Upper lobe of left lung (tissue), 6 donors: ENCODE measurements around the gene MAZ. TPM values are rescaled to one million over a fixed set of nuclear protein-coding genes. Genes with fewer than 3 reads are reported as not detected.
A peak's percentile ranks its signal among the peaks of the same experiment; 100 is the strongest.

Source experiments
- ATAC-seq, 2 donors: fragments of 200-7000 bp; cut with Tn5 transposase; one replicate each; pipeline ENCODE4 v1.9.1; 2022; ENCODE audit warnings: mild to moderate bottlenecking in 2 of 2, moderate library complexity in 2 of 2; ENCODE audit not compliant: low FRiP score in 2 of 2
- DNase-seq, 2 donors: peaks; one replicate each; pipeline ENCODE4 v3.0.0-alpha.2; 2019 to 2020
- H3K27ac ChIP-seq, 4 donors: fragments of 200-600 bp; sonication (generic); one replicate each; pipeline ENCODE4 v1.5.1; 2016 to 2019
- H3K27me3 ChIP-seq, 4 donors: fragments of 200-600 bp; sonication (generic); one replicate each; pipeline ENCODE4 v1.5.1; 2017 to 2019
- H3K36me3 ChIP-seq, 4 donors: fragments of 200-600 bp; sonication (generic); one replicate each; pipeline ENCODE4 v1.5.1; 2016 to 2019
- H3K4me1 ChIP-seq, 4 donors: fragments of 200-600 bp; sonication (generic); one replicate each; pipeline ENCODE4 v1.5.1; 2018 to 2019
- H3K4me3 ChIP-seq, 4 donors: fragments of 200-600 bp; sonication (generic); one replicate each; pipeline ENCODE4 v1.5.1; 2017 to 2019; ENCODE audit warnings: mild to moderate bottlenecking in 2 of 4, moderate library complexity in 1 of 4
- H3K9me3 ChIP-seq, 4 donors: fragments of 200-600 bp; sonication (generic); one replicate each; pipeline ENCODE4 v1.5.1; 2018 to 2019
- CTCF ChIP-seq, 6 experiments: fragments of 450-650 bp in 4 of 6; fragments of 200-600 bp in 2 of 6; sonication (generic) in 2 of 6; IDR thresholded peaks; one replicate each; pipeline ENCODE4 v1.5.1; 2016 to 2019; ENCODE audit warnings: antibody characterized with exemption in 6 of 6
- EP300 ChIP-seq, 4 donors: sonication (generic); formaldehyde crosslinking; IDR thresholded peaks; one replicate each; pipeline ENCODE4 v1.5.1; 2017; ENCODE audit warnings: antibody characterized with exemption in 4 of 4, control low read depth in 2 of 4
- POLR2A ChIP-seq, 4 donors: fragments of 450-650 bp; IDR thresholded peaks; one replicate each; pipeline ENCODE4 v1.5.1; 2016 to 2017; ENCODE audit warnings: antibody characterized with exemption in 4 of 4, mild to moderate bottlenecking in 2 of 4
- POLR2AphosphoS5 ChIP-seq, 2 donors: sonication (generic); formaldehyde crosslinking; IDR thresholded peaks; one replicate each; pipeline ENCODE4 v1.5.1; 2017; ENCODE audit warnings: antibody characterized with exemption in 2 of 2
- WGBS, 2 donors: methylation state at CpG; one replicate each; pipeline ENCODE4 v1.1.5; 2017 to 2018; 5-methylcytosine and 5-hydroxymethylcytosine counted together
- total RNA-seq, 6 donors: library from RNA; depleted of rRNA in 4 of 6; stranded (reverse); fragments of >200 nt in 4 of 6; gene quantifications; one replicate each; pipeline versions ENCODE4 v1.1.0 to v1.2.1, GENCODE V29; 2016 to 2021
- donor health status: DM: no; HTN: no; CAD: no; lungs with moderate emphysema.
- donor health status: DM: no; HTN: yes; CAD: no; lungs with severe emphysema.

The MAZ gene
- total RNA-seq, 6 donors from 2014 or later = 83.7 to 232 (median 165) TPM

- Histone ChIP-seq H3K9me3 (no peaks in the 10 kb centered on the region), H3K4me3 (no peak overlapping the region), H3K4me1 (no peaks in the 10 kb centered on the region), H3K27me3 (no peaks in the 10 kb centered on the region), H3K36me3 (peaks cover 53 to 100% (median 93%) of the 10 kb centered on the region in 4 donors), H3K27ac (no peak overlapping the region)
- ATAC-seq (no peak), DNase-seq (no peak)
- WGBS, 2 donors = 92% methylated on average over 5 of the region's 5 CpGs
- TF ChIP-seq POLR2AphosphoS5 (IDR thresholded peaks at IDR 0.05) (no peak), POLR2A (IDR thresholded peaks at IDR 0.05) (no peak), EP300 (IDR thresholded peaks at IDR 0.05) (no peak), CTCF (IDR thresholded peaks at IDR 0.05) (no peak)
Measured at GRCh38 chr16:29837841-29838240, 31.5 kb downstream of the MAZ start.

GRCh38 chr16:29839822-29840221, 33.5 kb downstream of the MAZ start:
- no peak overlapping the region for H3K4me3 ChIP-seq
- DNase-seq (no peak), ATAC-seq (no peak)
- H3K9me3 ChIP-seq = no peaks in the 10 kb centered on the region
- H3K27me3 ChIP-seq = no peaks in the 10 kb centered on the region
- H3K4me1 ChIP-seq = peaks cover 0 to 7% (median 0%) of the 10 kb centered on the region in 4 donors
- 81 to 98% methylated on average over 4 to 6 of the region's 6 CpGs for WGBS, 2 donors
- TF ChIP-seq POLR2A (IDR thresholded peaks at IDR 0.05) = no peak
- TF ChIP-seq POLR2AphosphoS5 (IDR thresholded peaks at IDR 0.05) = no peak
- no peak for TF ChIP-seq EP300 (IDR thresholded peaks at IDR 0.05)
- no peak for TF ChIP-seq CTCF (IDR thresholded peaks at IDR 0.05)
- no peak overlapping the region for H3K27ac ChIP-seq
- peaks cover 47 to 99% (median 92%) of the 10 kb centered on the region in 4 donors for H3K36me3 ChIP-seq

- ATAC-seq (no peak), DNase-seq (no peak)
- Histone ChIP-seq H3K27ac (no peak overlapping the region), H3K36me3 (peaks cover 49 to 99% (median 92%) of the 10 kb centered on the region in 4 donors), H3K9me3 (no peaks in the 10 kb centered on the region), H3K27me3 (no peaks in the 10 kb centered on the region), H3K4me1 (peaks cover 0 to 9% (median 2%) of the 10 kb centered on the region in 4 donors), H3K4me3 (no peak overlapping the region)
- TF ChIP-seq EP300 (IDR thresholded peaks at IDR 0.05) = no peak
- no peak for TF ChIP-seq CTCF (IDR thresholded peaks at IDR 0.05)
- 92 to 97% methylated on average over 5 to 9 of the region's 10 CpGs for WGBS, 2 donors
Measured at GRCh38 chr16:29840240-29840639, 33.9 kb downstream of the MAZ start.

GRCh38 chr16:29841631-29842030, 35.3 kb downstream of the MAZ start:
- WGBS, 2 donors = 87 to 95% methylated on average over 7 to 21 of the region's 23 CpGs
- no peaks in the 10 kb centered on the region for H3K9me3 ChIP-seq
- DNase-seq = peak in 1 of 2 donors; percentile 68
- no peak overlapping the region for H3K27ac ChIP-seq
- H3K4me1 ChIP-seq = peaks cover 0 to 20% (median 9%) of the 10 kb centered on the region in 4 donors
- H3K4me3 ChIP-seq = no peak overlapping the region
- no peaks in the 10 kb centered on the region for H3K27me3 ChIP-seq
- peak in 1 of 2 donors; percentile 15 for ATAC-seq
- peaks cover 39 to 99% (median 93%) of the 10 kb centered on the region in 4 donors for H3K36me3 ChIP-seq
- TF ChIP-seq POLR2AphosphoS5 (IDR thresholded peaks at IDR 0.05) = no peak
- TF ChIP-seq CTCF (IDR thresholded peaks at IDR 0.05) = no peak
- TF ChIP-seq EP300 (IDR thresholded peaks at IDR 0.05) = no peak
- TF ChIP-seq POLR2A (IDR thresholded peaks at IDR 0.05) = no peak

GRCh38 chr16:29842732-29843346, 36.5 kb downstream of the MAZ start:
- no peak overlapping the region for H3K27ac ChIP-seq
- H3K27me3 ChIP-seq = no peaks in the 10 kb centered on the region
- no peak overlapping the region for H3K4me3 ChIP-seq
- DNase-seq = no peak
- H3K4me1 ChIP-seq = peaks cover 0 to 20% (median 9%) of the 10 kb centered on the region in 4 donors
- no peak for ATAC-seq
- 90 to 95% methylated on average over 5 to 9 of the region's 9 CpGs for WGBS, 2 donors
- peaks cover 44 to 99% (median 93%) of the 10 kb centered on the region in 4 donors for H3K36me3 ChIP-seq
- TF ChIP-seq EP300 (IDR thresholded peaks at IDR 0.05) = no peak
- no peaks in the 10 kb centered on the region for H3K9me3 ChIP-seq
